DOHH2 (cell line): ENCODE data around the gene DYRK1B.

Experiments
- H3F3A ChIP-seq: fragments of 200-600 bp; sonication (generic), shearing (Covaris generic); 2 replicates; pipeline ENCODE4 v1.6.0; 2016; ENCODE audit warnings: antibody characterized with exemption, mild to moderate bottlenecking; ENCODE audit not compliant: control insufficient read depth, insufficient read depth
- H3K27ac ChIP-seq: fragments of 200-600 bp; sonication (generic); 2 replicates; pipeline ENCODE4 v1.5.1; 2014; ENCODE audit warnings: low read depth, mild to moderate bottlenecking, low read length, moderate library complexity
- H3K27me3 ChIP-seq: fragments of 200-600 bp; sonication (generic); 2 replicates; pipeline ENCODE4 v1.6.1; 2014; ENCODE audit warnings: mild to moderate bottlenecking, low read length, mixed read lengths; ENCODE audit not compliant: control insufficient read depth
- H3K36me3 ChIP-seq: fragments of 200-600 bp; sonication (generic); 2 replicates; pipeline ENCODE4 v1.6.1; 2014; ENCODE audit warnings: mild to moderate bottlenecking, low read length, moderate library complexity, mixed read lengths; ENCODE audit not compliant: control insufficient read depth
- H3K4me1 ChIP-seq: fragments of 200-600 bp; sonication (generic); 2 replicates; pipeline ENCODE4 v1.6.1; 2014; ENCODE audit warnings: mild to moderate bottlenecking, low read length, mixed read lengths; ENCODE audit not compliant: control insufficient read depth
- H3K4me2 ChIP-seq: fragments of 200-600 bp; sonication (generic); 2 replicates; pipeline ENCODE4 v1.6.0; 2014; ENCODE audit warnings: mild to moderate bottlenecking, low read length, moderate library complexity
- H3K4me3 ChIP-seq: fragments of 200-600 bp; sonication (generic); 2 replicates; pipeline ENCODE4 v1.5.1; 2014; ENCODE audit warnings: mild to moderate bottlenecking, low read length, mixed read lengths
- H3K79me2 ChIP-seq: fragments of 200-600 bp; sonication (generic); 2 replicates; pipeline ENCODE4 v1.6.1; 2014; ENCODE audit warnings: mild to moderate bottlenecking, low read length, mixed read lengths; ENCODE audit not compliant: control insufficient read depth
- H3K9me2 ChIP-seq: fragments of 200-600 bp; sonication (generic); replicated peaks from 2 replicates; pipeline ENCODE4 v1.6.1; 2014; ENCODE audit warnings: mild to moderate bottlenecking, low read length, mixed read lengths; ENCODE audit not compliant: control insufficient read depth
- H3K9me3 ChIP-seq: fragments of 200-600 bp; sonication (generic); 2 replicates; pipeline ENCODE4 v1.6.1; 2014; ENCODE audit warnings: antibody characterized with exemption, low read length, mixed read lengths; ENCODE audit not compliant: control insufficient read depth, insufficient read depth
- H4K20me1 ChIP-seq: fragments of 200-600 bp; sonication (generic); 2 replicates; pipeline ENCODE4 v1.6.0; 2014; ENCODE audit warnings: low read depth, mild to moderate bottlenecking, antibody characterized with exemption, low read length, moderate library complexity; ENCODE audit not compliant: control insufficient read depth, insufficient read depth
- EZH2phosphoT487 ChIP-seq: fragments of 200-600 bp; sonication (generic); IDR thresholded peaks from 2 replicates; pipeline ENCODE4 v1.6.1; 2017; ENCODE audit warnings: borderline replicate concordance, mild to moderate bottlenecking, antibody characterized with exemption, low read length, moderate library complexity, mixed read lengths
- TF ChIP-seq, protein P1 (sequence below): fragments of 200-600 bp; sonication (generic); IDR thresholded peaks from one replicate; pipeline ENCODE4 v1.5.1; 2014; ENCODE audit warnings: antibody characterized with exemption, mild to moderate bottlenecking, low read depth, low read length; ENCODE audit not compliant: poor library complexity, severe bottlenecking

The DYRK1B gene

DNA sequence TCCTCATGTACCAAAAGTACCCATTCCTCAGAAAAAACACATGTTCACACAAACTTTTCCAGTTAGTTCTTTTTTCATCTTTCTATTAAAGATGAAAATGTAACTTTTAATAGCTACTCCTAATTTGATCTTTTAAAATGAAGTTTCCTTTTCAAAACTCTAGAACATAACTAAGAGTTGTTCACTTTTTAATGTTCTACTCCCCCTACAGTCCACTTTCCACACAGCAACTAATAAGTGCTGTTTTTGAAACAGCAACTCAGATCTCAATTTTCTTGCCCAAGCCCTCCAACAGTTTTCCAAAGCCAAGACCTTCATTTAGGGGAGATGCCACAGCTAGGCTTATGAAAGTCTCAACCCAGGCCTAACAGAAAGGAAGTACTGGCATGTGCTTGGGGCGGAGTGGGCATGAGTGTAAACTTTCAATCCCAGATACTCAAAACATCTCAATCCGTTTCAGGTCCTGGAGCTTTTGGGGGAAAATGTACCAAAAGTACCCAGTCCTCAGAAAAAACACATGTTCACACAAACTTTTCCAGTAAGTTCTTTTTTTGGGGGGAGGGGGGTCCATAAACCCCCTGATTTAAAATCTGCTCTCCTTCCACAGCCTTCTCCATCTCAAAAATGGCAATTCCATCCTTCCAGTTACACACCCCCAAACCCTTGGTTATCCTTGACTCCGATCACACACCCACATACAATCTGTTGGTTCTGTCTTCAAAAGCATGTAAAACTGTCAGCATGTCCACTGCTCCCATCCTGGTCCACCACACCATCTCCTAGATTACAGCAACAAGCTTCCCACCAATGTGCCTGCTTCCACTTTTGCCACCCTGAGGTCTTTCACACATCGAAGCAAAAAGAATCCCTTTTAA, 10.2 kb upstream of the DYRK1B start:
- Histone ChIP-seq H3K4me3 (peak overlapping the region; percentile 94), H3K27ac (peak overlapping the region; percentile 55), H4K20me1 (peaks cover 40% of the 10 kb centered on the region), H3K4me1 (peaks cover 38% of the 10 kb centered on the region), H3K9me2 (no peaks in the 10 kb centered on the region), H3F3A (no peaks in the 10 kb centered on the region), H3K9me3 (no peaks in the 10 kb centered on the region), H3K36me3 (peaks cover 64% of the 10 kb centered on the region), H3K79me2 (peaks cover 71% of the 10 kb centered on the region), H3K27me3 (no peaks in the 10 kb centered on the region), H3K4me2 (peak overlapping the region; percentile 95)
- TF ChIP-seq EZH2phosphoT487, result no peak
- TF ChIP-seq, protein P1, sequence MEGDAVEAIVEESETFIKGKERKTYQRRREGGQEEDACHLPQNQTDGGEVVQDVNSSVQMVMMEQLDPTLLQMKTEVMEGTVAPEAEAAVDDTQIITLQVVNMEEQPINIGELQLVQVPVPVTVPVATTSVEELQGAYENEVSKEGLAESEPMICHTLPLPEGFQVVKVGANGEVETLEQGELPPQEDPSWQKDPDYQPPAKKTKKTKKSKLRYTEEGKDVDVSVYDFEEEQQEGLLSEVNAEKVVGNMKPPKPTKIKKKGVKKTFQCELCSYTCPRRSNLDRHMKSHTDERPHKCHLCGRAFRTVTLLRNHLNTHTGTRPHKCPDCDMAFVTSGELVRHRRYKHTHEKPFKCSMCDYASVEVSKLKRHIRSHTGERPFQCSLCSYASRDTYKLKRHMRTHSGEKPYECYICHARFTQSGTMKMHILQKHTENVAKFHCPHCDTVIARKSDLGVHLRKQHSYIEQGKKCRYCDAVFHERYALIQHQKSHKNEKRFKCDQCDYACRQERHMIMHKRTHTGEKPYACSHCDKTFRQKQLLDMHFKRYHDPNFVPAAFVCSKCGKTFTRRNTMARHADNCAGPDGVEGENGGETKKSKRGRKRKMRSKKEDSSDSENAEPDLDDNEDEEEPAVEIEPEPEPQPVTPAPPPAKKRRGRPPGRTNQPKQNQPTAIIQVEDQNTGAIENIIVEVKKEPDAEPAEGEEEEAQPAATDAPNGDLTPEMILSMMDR, result peak; percentile 73

DNA sequence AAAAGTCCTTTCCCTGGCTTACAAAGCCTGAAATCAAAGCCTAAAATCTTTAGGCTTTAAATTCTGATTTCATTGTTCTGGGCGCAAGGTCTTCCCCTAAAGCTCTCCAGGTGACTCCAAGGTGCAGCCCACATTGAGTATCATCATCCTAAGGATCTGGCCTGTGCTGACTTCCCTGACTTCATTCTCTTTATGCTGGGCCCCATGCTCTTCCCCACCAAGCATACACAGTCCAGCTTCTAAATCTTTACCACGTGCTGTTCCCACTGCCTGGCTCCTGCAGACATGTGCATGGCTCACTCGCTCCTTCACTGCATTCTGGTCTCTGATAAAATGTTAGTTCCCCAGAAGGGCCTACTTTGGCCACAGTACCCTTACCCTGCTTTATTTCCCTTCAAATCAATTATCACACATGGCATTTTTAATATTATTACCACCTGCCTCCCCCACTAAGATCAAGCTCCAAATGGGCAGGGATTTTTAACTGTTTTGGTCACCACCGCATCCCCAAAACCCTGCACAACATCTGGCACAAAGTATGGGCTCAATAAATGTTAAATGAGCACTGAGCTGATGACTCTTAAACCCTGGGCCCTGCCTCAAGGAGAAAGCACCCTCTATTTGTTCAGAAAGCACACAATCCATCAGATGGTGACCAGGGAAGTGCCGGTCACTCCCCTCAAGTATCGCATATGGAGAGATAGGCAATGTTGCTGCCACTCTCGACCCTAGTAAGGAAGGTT, 8.9 kb upstream of the DYRK1B start:
- Histone ChIP-seq H3K4me2 (peak overlapping the region; percentile 95), H3K4me3 (peak overlapping the region; percentile 94), H3K36me3 (peaks cover 77% of the 10 kb centered on the region), H3K79me2 (peaks cover 79% of the 10 kb centered on the region), H4K20me1 (peaks cover 41% of the 10 kb centered on the region), H3K9me3 (no peaks in the 10 kb centered on the region), H3K9me2 (no peaks in the 10 kb centered on the region), H3K27ac (no peak overlapping the region), H3K4me1 (peaks cover 38% of the 10 kb centered on the region), H3F3A (0 out of 2 replicates have a peak, but pooled peaks cover 2% of the 10 kb centered on the region), H3K27me3 (no peaks in the 10 kb centered on the region)
- TF ChIP-seq, protein P1, result no peak
- no peak for TF ChIP-seq EZH2phosphoT487

DNA sequence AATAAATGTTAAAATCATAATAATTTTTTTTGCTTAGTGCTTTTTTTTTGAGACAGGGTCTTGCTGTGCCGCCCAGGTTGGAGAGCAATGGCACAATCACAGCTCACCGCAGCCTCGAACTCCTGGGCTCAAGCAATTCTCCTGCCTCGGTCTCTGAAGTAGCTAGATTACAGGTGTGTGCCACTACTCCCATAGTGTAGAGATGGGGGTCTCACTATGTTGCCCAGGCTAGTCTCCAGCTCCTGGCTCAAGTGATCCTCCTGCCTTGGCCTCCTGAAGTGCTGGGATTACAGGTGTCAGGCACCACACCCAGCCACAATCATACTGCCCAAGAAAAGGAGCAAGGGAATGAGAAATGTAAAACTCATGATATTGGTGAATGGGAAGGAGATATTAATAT, 7.1 kb upstream of the DYRK1B start:
- no peaks in the 10 kb centered on the region for H3K27me3 ChIP-seq
- no peak overlapping the region for H3K4me3 ChIP-seq
- H3K9me3 ChIP-seq, result no peaks in the 10 kb centered on the region
- H3K4me1 ChIP-seq, result peaks cover 26% of the 10 kb centered on the region
- H3K4me2 ChIP-seq, result no peak overlapping the region
- H3K36me3 ChIP-seq, result peaks cover 95% of the 10 kb centered on the region
- H3K27ac ChIP-seq, result no peak overlapping the region
- peaks cover 8% of the 10 kb centered on the region for H3F3A ChIP-seq
- H3K79me2 ChIP-seq, result peaks cover 78% of the 10 kb centered on the region
- TF ChIP-seq, protein P1, result no peak
- TF ChIP-seq EZH2phosphoT487, result no peak
- H4K20me1 ChIP-seq, result peaks cover 41% of the 10 kb centered on the region
- H3K9me2 ChIP-seq, result no peaks in the 10 kb centered on the region
